Caco-2 (cell line): ENCODE measurements around the gene WDR11. TPM values are rescaled to one million over a fixed set of nuclear protein-coding genes. Genes with fewer than 3 reads are reported as not detected.

Experiments
- BruUV-seq: library from RNA; stranded (reverse); fragments of 400-500 nt; replicated peaks from 2 replicates; lab custom pipeline; 2021; lab: Mats Ljungman, UMichigan
- CTCF ChIA-PET: fragments of 300-600 bp; sonication (Branson Sonifier 250); formaldehyde crosslinking; loops from one replicate; lab custom pipeline; 2022; ENCODE audit warnings: antibody characterized with exemption; lab: Charles Lee
- POLR2A ChIA-PET: fragments of 300-600 bp; sonication (Branson Sonifier 250); formaldehyde crosslinking; loops from one replicate; lab custom pipeline; 2022; ENCODE audit warnings: antibody characterized with exemption; lab: Charles Lee
- DNase-seq, 2 experiments: peaks; one replicate each; pipeline versions ENCODE4 v3.0.0 to v3.0.0-alpha.2; 2020 to 2022
- H3K27me3 ChIP-seq: replicated peaks from 2 replicates; pipeline ENCODE4 v1.6.0; 2011; ENCODE audit warnings: low read length; ENCODE audit not compliant: control insufficient read depth, insufficient read depth
- H3K36me3 ChIP-seq: 2 replicates; pipeline ENCODE4 v1.5.1; 2011; ENCODE audit warnings: low read length; ENCODE audit not compliant: control insufficient read depth, insufficient read depth
- H3K4me1 ChIP-seq: fragments of 250-450 bp; sonication (Bioruptor Pico); 2 replicates; pipeline ENCODE4 v1.5.1; 2020; ENCODE audit warnings: mild to moderate bottlenecking
- H3K4me3 ChIP-seq: 2 replicates; pipeline ENCODE4 v1.5.1; 2011; ENCODE audit warnings: low read depth, mild to moderate bottlenecking, control low read depth, low read length
- H3K9me3 ChIP-seq: fragments of 250-450 bp; sonication (Bioruptor Pico); 2 replicates; pipeline ENCODE4 v1.5.1; 2020; ENCODE audit warnings: mild to moderate bottlenecking, moderate library complexity
- H3K27ac Mint-ChIP-seq: one replicate; pipeline ENCODE4 v1.8.0; 2022; ENCODE audit warnings: mixed read lengths; ENCODE audit not compliant: unreplicated experiment
- H3K27me3 Mint-ChIP-seq: one replicate; pipeline ENCODE4 v1.8.0; 2022; ENCODE audit warnings: mixed read lengths; ENCODE audit not compliant: insufficient read depth, unreplicated experiment
- H3K36me3 Mint-ChIP-seq: one replicate; pipeline ENCODE4 v1.8.0; 2022; ENCODE audit warnings: mild to moderate bottlenecking, mixed read lengths; ENCODE audit not compliant: insufficient read depth, unreplicated experiment
- H3K4me1 Mint-ChIP-seq: one replicate; pipeline ENCODE4 v1.8.0; 2022; ENCODE audit warnings: low read depth, mixed read lengths; ENCODE audit not compliant: unreplicated experiment
- H3K4me3 Mint-ChIP-seq: one replicate; pipeline ENCODE4 v1.8.0; 2022; ENCODE audit warnings: mild to moderate bottlenecking, moderate library complexity, mixed read lengths; ENCODE audit not compliant: unreplicated experiment
- H3K9me3 Mint-ChIP-seq: one replicate; pipeline ENCODE4 v1.8.0; 2022; ENCODE audit warnings: mixed read lengths; ENCODE audit not compliant: unreplicated experiment
- CTCF ChIP-seq, 2 experiments: fragments of 200-600 bp in 1 of 2; IDR thresholded peaks; 1 replicate in 1 of 2; 2 replicates in 1 of 2; pipeline versions ENCODE4 v1.5.1 to v1.8.0; 2011 to 2022; ENCODE audit warnings: antibody characterized with exemption in 1 of 2, control low read depth in 1 of 2, inconsistent platforms in 1 of 2, low read depth in 1 of 2, low read length in 1 of 2, mild to moderate bottlenecking in 1 of 2, moderate library complexity in 1 of 2; ENCODE audit not compliant: insufficient read depth in 1 of 2, severe bottlenecking in 1 of 2, unreplicated experiment in 1 of 2
- intact Hi-C: fragments of 100-400 bp; cut with micrococcal nuclease; formaldehyde crosslinking; loops from one replicate; pipeline ENCODE4 v1.10.0; 2022; ENCODE audit not compliant: unreplicated experiment
- total RNA-seq: library from RNA; stranded (reverse); gene quantifications from 2 replicates; pipeline ENCODE4 v1.2.3, GENCODE V29; 2022

Gene WDR11
- total RNA-seq, 1 experiment from 2014 or later = 59.2 TPM

DNA sequence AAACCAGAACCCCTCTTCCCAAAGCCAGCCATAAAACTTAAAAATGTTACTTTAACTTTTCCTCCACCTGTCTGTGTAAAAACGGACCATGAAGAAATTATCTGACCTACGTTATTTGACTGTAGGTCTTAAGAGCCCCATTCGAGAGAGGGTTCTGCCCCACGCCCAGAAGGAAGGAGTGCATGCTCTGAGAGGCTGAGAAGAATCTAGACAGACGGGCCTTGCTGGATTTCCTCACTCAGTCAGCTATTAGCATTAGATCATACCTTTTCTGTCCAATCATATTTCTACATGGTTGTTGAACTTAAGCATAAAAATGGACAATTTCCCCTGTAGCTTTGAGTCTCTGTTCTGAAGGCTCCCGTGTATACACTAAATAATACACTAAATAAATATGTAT, 38.1 kb upstream of the WDR11 start:
- ChIA-PET CTCF (no interaction called here), POLR2A (no interaction called here)
- no peaks in the 10 kb centered on the region for H3K4me1 ChIP-seq
- DNase-seq = no peak
- Mint-ChIP-seq H3K27ac (no peak overlapping the region), H3K9me3 (no peaks in the 10 kb centered on the region), H3K4me3 (no peak overlapping the region), H3K36me3 (no peaks in the 10 kb centered on the region), H3K27me3 (peaks cover 31% of the 10 kb centered on the region), H3K4me1 (no peaks in the 10 kb centered on the region)
- H3K4me3 ChIP-seq = no peak overlapping the region
- H3K36me3 ChIP-seq = no peaks in the 10 kb centered on the region
- TF ChIP-seq CTCF (IDR thresholded peaks at IDR 0.05; ENCODE audit: insufficient read depth in 1 of 2, low read depth in 1 of 2, low read length in 1 of 2, severe bottlenecking in 1 of 2, unreplicated experiment in 1 of 2) = no peak
- intact Hi-C loops = no loop called here
- H3K27me3 ChIP-seq = peaks cover 2% of the 10 kb centered on the region; the same call in 1 of the 2 replicates
- no peaks in the 10 kb centered on the region for H3K9me3 ChIP-seq
- no TSS peak for BruUV-seq

DNA sequence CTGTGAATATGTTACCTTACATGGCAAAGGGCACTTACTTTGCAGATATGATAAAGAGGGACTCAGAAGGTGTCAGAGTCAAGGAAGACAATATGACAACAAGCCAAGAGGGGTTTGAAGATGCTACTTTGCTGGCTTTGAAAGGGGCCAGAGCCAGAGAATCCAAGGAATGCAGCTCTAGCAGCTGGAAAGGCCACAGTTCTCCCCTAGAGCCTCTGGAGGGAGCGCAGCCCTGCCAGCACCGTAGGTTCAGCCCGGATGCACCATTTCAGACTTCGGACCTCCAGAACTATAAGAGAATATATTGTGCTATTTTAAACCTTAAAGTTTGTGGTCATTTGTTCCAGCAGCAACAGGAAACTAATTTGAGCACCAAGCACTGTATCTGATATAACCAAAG, 32.9 kb upstream of the WDR11 start:
- no peaks in the 10 kb centered on the region for H3K36me3 ChIP-seq
- Mint-ChIP-seq H3K9me3 (no peaks in the 10 kb centered on the region), H3K4me1 (no peaks in the 10 kb centered on the region), H3K27me3 (peaks cover 34% of the 10 kb centered on the region), H3K36me3 (no peaks in the 10 kb centered on the region), H3K27ac (no peak overlapping the region), H3K4me3 (no peak overlapping the region)
- H3K9me3 ChIP-seq = no peaks in the 10 kb centered on the region
- no peaks in the 10 kb centered on the region; the same call in 1 of the 2 replicates for H3K27me3 ChIP-seq
- no peak overlapping the region for H3K4me3 ChIP-seq
- BruUV-seq = no TSS peak
- POLR2A ChIA-PET = interaction anchor here (0.7 kb wide), 1 partner anchor 11 kb away, joined by 5 read pairs; no protein-coding TSS in a partner anchor
- CTCF ChIA-PET = no interaction called here
- no peaks in the 10 kb centered on the region for H3K4me1 ChIP-seq
- no peak for DNase-seq
- intact Hi-C loops = no loop called here
- no peak for TF ChIP-seq CTCF (IDR thresholded peaks at IDR 0.05; ENCODE audit: insufficient read depth in 1 of 2, low read depth in 1 of 2, low read length in 1 of 2, severe bottlenecking in 1 of 2, unreplicated experiment in 1 of 2)

DNA sequence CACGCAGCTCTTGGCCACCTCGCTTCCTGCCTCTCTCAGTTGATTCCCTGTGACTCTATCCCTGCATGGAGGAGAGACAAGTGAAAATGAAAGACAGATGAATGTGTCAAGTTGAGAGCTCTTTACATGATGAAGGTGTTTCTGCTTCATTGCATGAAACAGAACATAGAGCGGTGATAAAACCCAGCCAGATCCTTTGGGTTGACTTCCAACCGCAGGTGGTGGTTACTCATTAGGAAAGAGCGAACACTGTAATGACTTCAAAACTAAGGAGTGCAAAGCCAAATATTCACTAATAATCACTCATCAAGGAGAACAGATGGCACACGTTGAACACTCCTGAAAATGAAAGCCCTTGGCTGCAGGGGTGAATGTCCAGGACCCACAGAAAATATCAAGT, 31.8 kb upstream of the WDR11 start:
- no peak overlapping the region for H3K27ac Mint-ChIP-seq
- TF ChIP-seq CTCF (IDR thresholded peaks at IDR 0.05; ENCODE audit: insufficient read depth in 1 of 2, low read depth in 1 of 2, low read length in 1 of 2, severe bottlenecking in 1 of 2, unreplicated experiment in 1 of 2) = no peak
- peaks cover 34% of the 10 kb centered on the region for H3K27me3 Mint-ChIP-seq

More for the DNA sequence above, 31.8 kb upstream of the WDR11 start:
- H3K4me3 Mint-ChIP-seq = no peak overlapping the region
- no peaks in the 10 kb centered on the region for H3K36me3 Mint-ChIP-seq
- H3K4me1 Mint-ChIP-seq = no peaks in the 10 kb centered on the region
- Histone ChIP-seq H3K36me3 (no peaks in the 10 kb centered on the region), H3K9me3 (no peaks in the 10 kb centered on the region), H3K4me1 (no peaks in the 10 kb centered on the region), H3K4me3 (no peak overlapping the region), H3K27me3 (no peaks in the 10 kb centered on the region; the same call in 1 of the 2 replicates)
- DNase-seq = no peak
- H3K9me3 Mint-ChIP-seq = peaks cover 8% of the 10 kb centered on the region
- intact Hi-C loops = no loop called here
- POLR2A ChIA-PET = no interaction called here
- CTCF ChIA-PET = no interaction called here
- no TSS peak for BruUV-seq
